Esophagus squamous epithelium (tissue), 5 donors: ENCODE data around the gene HMG20A. TPM values are rescaled to one million over a fixed set of nuclear protein-coding genes. Genes with fewer than 3 reads are reported as not detected.

Experiments used
- DNase-seq: peaks from one replicate; lab custom pipeline; 2025; lab: John Stamatoyannopoulos, UW
- H3K27ac ChIP-seq, 4 donors: fragments of 200-600 bp; sonication (generic); one replicate each; pipeline ENCODE4 v1.5.1; 2016 to 2019; ENCODE audit warnings: mild to moderate bottlenecking in 1 of 4
- H3K27me3 ChIP-seq, 4 donors: fragments of 200-600 bp; sonication (generic); 1 replicate in 3 of 4; 2 replicates in 1 of 4; pipeline versions ENCODE4 v1.5.1 to v1.6.0; 2017 to 2021; ENCODE audit warnings: antibody characterized with exemption in 1 of 4
- H3K36me3 ChIP-seq, 3 donors: fragments of 200-600 bp; sonication (generic); one replicate each; pipeline ENCODE4 v1.5.1; 2016 to 2019
- H3K4me1 ChIP-seq, 3 donors: fragments of 200-600 bp; sonication (generic); one replicate each; pipeline ENCODE4 v1.5.1; 2017 to 2019
- H3K4me3 ChIP-seq, 4 donors: fragments of 200-600 bp; sonication (generic); 1 replicate in 3 of 4; 2 replicates in 1 of 4; pipeline ENCODE4 v1.5.1; 2016 to 2019; ENCODE audit warnings: mild to moderate bottlenecking in 2 of 4, moderate library complexity in 1 of 4
- H3K9me3 ChIP-seq, 3 donors: fragments of 200-600 bp; sonication (generic); one replicate each; pipeline ENCODE4 v1.5.1; 2016 to 2019
- POLR2A ChIP-seq, 4 donors: fragments of 450-650 bp; IDR thresholded peaks; one replicate each; pipeline ENCODE4 v1.6.1; 2017; ENCODE audit warnings: antibody characterized with exemption in 4 of 4, mild to moderate bottlenecking in 4 of 4, moderate library complexity in 3 of 4
- WGBS, 2 donors: methylation state at CpG; one replicate each; pipeline ENCODE4 v1.1.5; 2018; 5-methylcytosine and 5-hydroxymethylcytosine counted together
- intact Hi-C: fragments of 100-400 bp; cut with DNase I; formaldehyde crosslinking; loops from one replicate; pipeline ENCODE4 v1.15.0; 2022
- total RNA-seq, 4 donors: library from RNA; depleted of rRNA; stranded (reverse); fragments of >200 nt; gene quantifications; one replicate each; pipeline ENCODE4 v1.1.0, GENCODE V29; 2016
- TF ChIP-seq, protein P1 (sequence below), 6 experiments: fragments of 450-650 bp in 4 of 6; fragments of 200-600 bp in 2 of 6; sonication (generic) in 2 of 6; IDR thresholded peaks; one replicate each; pipeline ENCODE4 v1.5.1; 2016 to 2019; ENCODE audit warnings: antibody characterized with exemption in 6 of 6, mild to moderate bottlenecking in 4 of 6, moderate library complexity in 4 of 6
- donor health status: DM: yes; HTN: yes; CAD: no.

Gene HMG20A
- total RNA-seq, 4 donors from 2014 or later = 7.9 to 22.7 (median 12.9) TPM

DNA sequence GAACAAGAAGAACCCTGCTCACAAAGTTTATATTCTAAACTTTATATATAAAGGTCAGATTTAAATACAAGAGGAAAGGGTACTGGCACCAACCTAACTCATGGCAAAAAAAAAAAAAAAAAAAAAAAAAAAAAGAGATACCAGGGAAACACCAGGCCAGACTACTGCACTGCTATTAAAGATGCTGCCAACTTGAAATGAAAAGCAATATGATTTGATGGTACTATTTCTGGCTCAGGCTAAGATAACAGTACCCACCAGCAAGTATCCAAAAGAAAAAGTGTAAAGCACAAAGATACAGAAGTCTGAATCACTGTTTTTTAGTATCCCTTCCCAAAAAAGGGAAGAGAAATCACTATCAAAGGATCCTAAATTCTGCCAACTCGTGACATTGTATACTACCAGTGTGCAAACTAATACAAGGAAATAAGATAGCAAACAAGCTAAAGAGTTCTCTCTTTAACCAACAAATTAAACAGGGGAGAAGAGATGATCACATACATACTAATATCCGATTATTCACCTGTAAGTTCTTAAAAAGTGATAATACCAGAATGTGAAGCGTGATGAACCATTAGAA is 29.2 kb upstream of the HMG20A start:
- no peak for TF ChIP-seq POLR2A (IDR thresholded peaks at IDR 0.05)
- TF ChIP-seq, protein P1, sequence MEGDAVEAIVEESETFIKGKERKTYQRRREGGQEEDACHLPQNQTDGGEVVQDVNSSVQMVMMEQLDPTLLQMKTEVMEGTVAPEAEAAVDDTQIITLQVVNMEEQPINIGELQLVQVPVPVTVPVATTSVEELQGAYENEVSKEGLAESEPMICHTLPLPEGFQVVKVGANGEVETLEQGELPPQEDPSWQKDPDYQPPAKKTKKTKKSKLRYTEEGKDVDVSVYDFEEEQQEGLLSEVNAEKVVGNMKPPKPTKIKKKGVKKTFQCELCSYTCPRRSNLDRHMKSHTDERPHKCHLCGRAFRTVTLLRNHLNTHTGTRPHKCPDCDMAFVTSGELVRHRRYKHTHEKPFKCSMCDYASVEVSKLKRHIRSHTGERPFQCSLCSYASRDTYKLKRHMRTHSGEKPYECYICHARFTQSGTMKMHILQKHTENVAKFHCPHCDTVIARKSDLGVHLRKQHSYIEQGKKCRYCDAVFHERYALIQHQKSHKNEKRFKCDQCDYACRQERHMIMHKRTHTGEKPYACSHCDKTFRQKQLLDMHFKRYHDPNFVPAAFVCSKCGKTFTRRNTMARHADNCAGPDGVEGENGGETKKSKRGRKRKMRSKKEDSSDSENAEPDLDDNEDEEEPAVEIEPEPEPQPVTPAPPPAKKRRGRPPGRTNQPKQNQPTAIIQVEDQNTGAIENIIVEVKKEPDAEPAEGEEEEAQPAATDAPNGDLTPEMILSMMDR (IDR thresholded peaks at IDR 0.05) = no peak
- intact Hi-C loops = no loop called here
- Histone ChIP-seq H3K4me1 (peaks cover 0 to 5% (median 0%) of the 10 kb centered on the region in 3 donors), H3K4me3 (no peak overlapping the region), H3K9me3 (peaks cover 0 to 10% (median 5%) of the 10 kb centered on the region in 3 donors), H3K36me3 (no peaks in the 10 kb centered on the region), H3K27me3 (no peaks in the 10 kb centered on the region), H3K27ac (no peak overlapping the region)
- WGBS, 2 donors = 90 to 92% methylated on average over 3 of the region's 3 CpGs
- DNase-seq = no peak

DNA sequence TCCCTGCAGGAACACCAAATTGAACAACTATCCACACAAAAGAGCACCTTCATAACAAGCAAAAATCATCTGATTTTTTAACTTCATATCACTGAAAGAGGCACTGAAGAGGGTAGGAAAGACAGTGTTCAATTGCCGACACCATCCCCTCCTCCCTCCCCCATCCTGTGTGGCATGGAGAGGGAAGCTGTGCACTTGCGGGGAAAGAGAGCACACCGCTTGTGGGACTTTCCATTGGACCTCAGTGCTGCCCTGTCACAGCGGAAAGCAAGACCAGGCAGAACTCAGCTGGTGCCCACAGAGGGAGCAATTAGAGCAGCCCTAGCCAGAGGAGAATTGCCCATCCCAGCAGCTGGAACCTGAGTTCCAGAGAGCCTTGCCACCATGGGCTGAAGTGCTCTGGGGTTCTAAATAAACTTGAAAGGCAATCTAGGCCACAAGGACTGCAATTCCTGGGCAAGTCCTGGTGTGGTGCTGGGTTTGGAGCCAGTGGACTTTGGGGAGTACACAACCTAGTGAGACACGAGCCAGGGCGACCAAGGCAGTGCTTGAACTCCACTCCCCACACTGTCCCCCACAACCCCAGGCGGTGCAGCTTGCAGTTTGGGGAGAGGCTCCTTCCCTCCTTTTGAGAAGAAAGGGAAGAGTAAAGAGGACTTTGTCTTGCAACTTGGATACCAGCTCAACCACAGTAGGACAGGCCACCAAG is 27.8 kb upstream of the HMG20A start:
- DNase-seq = no peak
- Histone ChIP-seq H3K4me1 (peaks cover 0 to 5% (median 0%) of the 10 kb centered on the region in 3 donors), H3K36me3 (no peaks in the 10 kb centered on the region), H3K4me3 (no peak overlapping the region), H3K27ac (no peak overlapping the region), H3K27me3 (no peaks in the 10 kb centered on the region), H3K9me3 (peaks cover 0 to 14% (median 9%) of the 10 kb centered on the region in 3 donors)
- WGBS, 2 donors = 96% methylated on average over 3 to 6 of the region's 7 CpGs
- intact Hi-C loops = no loop called here
- TF ChIP-seq, protein P1 (IDR thresholded peaks at IDR 0.05) = no peak
- no peak for TF ChIP-seq POLR2A (IDR thresholded peaks at IDR 0.05)

DNA sequence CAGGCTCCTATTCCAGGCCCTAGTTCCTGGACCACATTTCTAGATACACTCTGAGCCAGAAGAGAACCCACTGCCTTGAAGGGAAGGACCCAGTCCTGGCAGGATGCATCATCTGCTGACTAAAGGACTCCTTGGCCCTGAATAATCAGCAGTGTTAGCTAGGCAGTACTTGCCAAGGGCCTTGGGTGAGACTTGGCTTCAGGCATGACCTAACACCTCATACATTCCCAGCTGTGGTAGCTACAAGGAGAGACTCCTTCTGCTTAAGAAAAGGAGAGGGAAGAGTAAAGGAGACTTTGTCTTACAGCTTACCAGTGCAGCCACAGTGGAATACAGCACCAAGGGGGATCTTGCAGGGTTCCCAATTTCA is 27.2 kb upstream of the HMG20A start:
- no peak overlapping the region for H3K27ac ChIP-seq
- no peak overlapping the region for H3K4me3 ChIP-seq
- no peaks in the 10 kb centered on the region for H3K27me3 ChIP-seq
- no peak for TF ChIP-seq POLR2A (IDR thresholded peaks at IDR 0.05)
- TF ChIP-seq, protein P1 (IDR thresholded peaks at IDR 0.05) = no peak
- H3K36me3 ChIP-seq = no peaks in the 10 kb centered on the region
- intact Hi-C loops = no loop called here
- DNase-seq = no peak
- peaks cover 0 to 5% (median 0%) of the 10 kb centered on the region in 3 donors for H3K4me1 ChIP-seq
- peaks cover 0 to 19% (median 13%) of the 10 kb centered on the region in 3 donors for H3K9me3 ChIP-seq

DNA sequence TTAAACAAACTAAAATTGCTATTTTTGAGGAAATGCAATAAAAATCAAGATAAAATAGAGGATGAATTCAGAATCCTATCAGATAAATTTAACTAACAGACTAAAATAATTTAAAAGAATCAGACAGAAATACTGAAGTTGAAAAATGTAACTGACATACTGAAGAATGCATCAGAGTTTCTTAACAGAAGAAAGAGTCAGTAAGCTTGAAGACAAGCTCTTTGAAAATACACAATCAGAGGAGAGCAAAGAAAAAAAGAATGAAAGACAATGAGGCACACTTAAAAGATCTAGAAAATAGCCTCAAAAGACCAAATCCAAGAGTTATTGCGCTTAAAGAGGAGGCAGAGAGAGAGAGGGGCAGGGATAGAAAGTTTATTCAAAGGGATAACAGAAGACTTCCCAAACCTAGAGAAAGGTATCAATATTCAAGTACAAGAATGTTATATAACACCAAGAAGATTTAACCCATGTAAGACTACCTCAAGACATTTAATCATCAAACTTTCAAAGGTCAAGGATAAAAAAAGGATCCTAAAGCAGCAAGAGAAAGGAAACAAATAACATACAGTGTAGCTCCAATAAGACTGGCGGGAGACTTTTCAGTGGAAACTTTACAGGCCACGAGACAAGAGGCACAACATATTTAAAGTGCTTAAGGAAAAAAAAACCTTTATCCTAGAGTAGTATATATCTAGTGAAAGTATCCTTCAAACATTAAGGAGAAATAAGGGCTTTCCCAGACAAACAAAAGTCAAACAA is 25.5 kb upstream of the HMG20A start:
- WGBS, 2 donors = 91 to 93% methylated on average over 3 of the region's 3 CpGs
- Histone ChIP-seq H3K4me1 (peaks cover 0 to 5% (median 0%) of the 10 kb centered on the region in 3 donors), H3K27ac (no peak overlapping the region), H3K36me3 (no peaks in the 10 kb centered on the region), H3K27me3 (no peaks in the 10 kb centered on the region), H3K4me3 (no peak overlapping the region), H3K9me3 (peaks cover 0 to 36% (median 24%) of the 10 kb centered on the region in 3 donors)
- TF ChIP-seq, protein P1 (IDR thresholded peaks at IDR 0.05) = no peak
- no peak for TF ChIP-seq POLR2A (IDR thresholded peaks at IDR 0.05)
- DNase-seq = no peak
- intact Hi-C loops = no loop called here

DNA sequence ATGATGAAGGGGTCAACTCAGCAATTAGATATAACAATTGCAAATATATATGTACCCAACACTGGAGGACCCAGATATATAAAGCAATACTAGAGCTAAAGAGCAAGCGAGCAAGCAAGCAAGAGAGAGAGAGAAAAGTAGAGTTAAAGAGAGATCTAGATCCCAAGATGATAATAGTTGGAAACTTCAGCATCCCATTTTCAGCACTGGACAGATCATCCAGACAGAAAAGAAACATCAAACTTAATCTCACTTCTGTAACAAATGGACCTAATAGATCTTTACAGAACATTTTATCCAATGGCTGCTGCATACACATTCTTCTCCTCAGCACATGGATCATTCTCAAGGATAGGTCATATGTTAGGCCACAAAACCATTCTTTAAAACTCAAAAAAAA is 24.0 kb upstream of the HMG20A start:
- 89 to 100% methylated on average over 1 of the region's 1 CpG for WGBS, 2 donors
- Histone ChIP-seq H3K36me3 (no peaks in the 10 kb centered on the region), H3K9me3 (peaks cover 0 to 39% (median 25%) of the 10 kb centered on the region in 3 donors), H3K27ac (no peak overlapping the region), H3K27me3 (no peaks in the 10 kb centered on the region), H3K4me1 (no peaks in the 10 kb centered on the region), H3K4me3 (no peak overlapping the region)
- DNase-seq = no peak
- no peak for TF ChIP-seq POLR2A (IDR thresholded peaks at IDR 0.05)
- TF ChIP-seq, protein P1 (IDR thresholded peaks at IDR 0.05) = no peak
- intact Hi-C loops = no loop called here
